ENCODE results near the gene PHGDH. TPM values are rescaled to one million over a fixed set of nuclear protein-coding genes. Genes with fewer than 3 reads are reported as not detected.

Gene PHGDH
- 195 and 217 TPM in 2 replicates for total RNA-seq (ENCODE audit: low replicate concordance)
- long read RNA-seq, transcript PHGDH-208 (12 exons, 2,096 nt) = major isoform, 855 of 902 reads
- long read RNA-seq, partial matches to known transcripts = 13 of 902 reads
- long read RNA-seq, other reads (novel, unspliced or antisense) = 23 of 902 reads

DNA sequence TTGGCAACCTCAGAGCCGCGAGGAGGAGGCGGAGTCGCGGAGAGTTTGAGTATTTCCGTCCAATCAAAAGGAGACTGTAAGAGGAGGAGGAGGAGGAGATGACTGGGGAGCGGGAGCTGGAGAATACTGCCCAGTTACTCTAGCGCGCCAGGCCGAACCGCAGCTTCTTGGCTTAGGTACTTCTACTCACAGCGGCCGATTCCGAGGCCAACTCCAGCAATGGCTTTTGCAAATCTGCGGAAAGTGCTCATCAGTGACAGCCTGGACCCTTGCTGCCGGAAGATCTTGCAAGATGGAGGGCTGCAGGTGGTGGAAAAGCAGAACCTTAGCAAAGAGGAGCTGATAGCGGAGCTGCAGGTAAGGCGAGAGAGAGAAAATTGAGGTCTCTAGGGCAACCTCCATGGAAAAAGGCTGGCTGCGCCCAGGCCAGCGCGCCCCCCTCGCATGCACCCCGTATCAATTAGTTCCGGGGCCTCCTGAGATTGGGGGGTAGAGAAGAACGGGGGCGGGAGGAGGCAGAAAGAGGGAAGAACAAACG, at the start of gene PHGDH:
Gene PHGDH (plus strand): TSS at position 131 of the 538 bp plus-strand sequence. CDS start 89 bp downstream, at position 220.
- peak within 1 kb of the TSS; percentile 94 for H3K4me3 Mint-ChIP-seq
- peak; percentile 75 for DNase-seq (ENCODE audit: extremely low spot score, unreplicated experiment)
- no peaks in the 10 kb centered on the region for H3K9me3 Mint-ChIP-seq
- peaks cover 6% of the 10 kb centered on the region for H3K36me3 Mint-ChIP-seq
- no peaks in the 10 kb centered on the region for H3K27me3 Mint-ChIP-seq
- peak within 1 kb of the TSS; percentile 94 for H3K27ac Mint-ChIP-seq
- peaks cover 41% of the 10 kb centered on the region for H3K4me1 Mint-ChIP-seq (ENCODE audit: unreplicated experiment)
- TF ChIP-seq, protein P1, sequence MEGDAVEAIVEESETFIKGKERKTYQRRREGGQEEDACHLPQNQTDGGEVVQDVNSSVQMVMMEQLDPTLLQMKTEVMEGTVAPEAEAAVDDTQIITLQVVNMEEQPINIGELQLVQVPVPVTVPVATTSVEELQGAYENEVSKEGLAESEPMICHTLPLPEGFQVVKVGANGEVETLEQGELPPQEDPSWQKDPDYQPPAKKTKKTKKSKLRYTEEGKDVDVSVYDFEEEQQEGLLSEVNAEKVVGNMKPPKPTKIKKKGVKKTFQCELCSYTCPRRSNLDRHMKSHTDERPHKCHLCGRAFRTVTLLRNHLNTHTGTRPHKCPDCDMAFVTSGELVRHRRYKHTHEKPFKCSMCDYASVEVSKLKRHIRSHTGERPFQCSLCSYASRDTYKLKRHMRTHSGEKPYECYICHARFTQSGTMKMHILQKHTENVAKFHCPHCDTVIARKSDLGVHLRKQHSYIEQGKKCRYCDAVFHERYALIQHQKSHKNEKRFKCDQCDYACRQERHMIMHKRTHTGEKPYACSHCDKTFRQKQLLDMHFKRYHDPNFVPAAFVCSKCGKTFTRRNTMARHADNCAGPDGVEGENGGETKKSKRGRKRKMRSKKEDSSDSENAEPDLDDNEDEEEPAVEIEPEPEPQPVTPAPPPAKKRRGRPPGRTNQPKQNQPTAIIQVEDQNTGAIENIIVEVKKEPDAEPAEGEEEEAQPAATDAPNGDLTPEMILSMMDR (conservative IDR thresholded peaks at IDR 0.05) = no peak

DNA sequence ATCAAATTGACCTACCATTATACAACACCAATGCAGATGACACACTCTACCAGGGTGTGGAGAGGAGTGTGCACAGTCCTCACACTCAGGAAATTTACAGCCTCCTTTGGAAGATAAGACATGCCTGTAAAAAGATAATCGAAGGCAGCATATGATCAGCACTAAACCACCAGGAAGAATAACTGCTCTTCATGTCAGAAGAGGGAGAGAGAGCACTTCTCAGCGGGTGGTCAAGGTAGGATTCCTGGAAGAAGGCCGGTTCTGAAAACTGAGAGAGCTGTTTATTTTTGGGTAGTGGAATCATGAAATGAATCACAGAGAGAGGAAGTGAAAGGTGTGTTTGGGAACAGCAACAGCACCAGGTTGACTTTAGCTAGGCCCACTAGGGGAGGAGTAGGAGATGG, 49.7 kb upstream of the PHGDH start:
- H3K4me3 Mint-ChIP-seq = no peak overlapping the region

DNA sequence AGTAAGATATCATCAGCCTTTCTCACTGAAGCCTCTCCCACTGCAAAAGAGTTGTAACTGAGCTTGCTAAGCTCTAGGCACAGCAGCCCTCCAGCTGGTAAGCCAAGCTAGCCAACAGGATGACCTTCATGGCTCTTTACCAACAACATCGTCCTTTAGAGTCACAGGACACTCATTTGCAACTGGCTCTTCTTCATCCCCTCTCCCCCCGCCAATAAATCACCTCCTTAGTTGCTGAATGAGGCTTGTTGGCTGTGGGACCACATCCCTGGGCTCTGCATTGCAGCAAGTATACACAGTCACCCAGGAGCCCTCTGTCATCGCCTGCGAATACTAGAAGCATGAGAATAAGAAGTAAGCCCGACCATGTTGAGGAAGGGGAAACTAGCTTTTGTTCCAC, 47.7 kb upstream of the PHGDH start:
- no peaks in the 10 kb centered on the region for H3K36me3 Mint-ChIP-seq
- H3K27ac Mint-ChIP-seq = no peak overlapping the region
- H3K27me3 Mint-ChIP-seq = no peaks in the 10 kb centered on the region
- H3K4me3 Mint-ChIP-seq = no peak overlapping the region
- TF ChIP-seq, protein P1 (conservative IDR thresholded peaks at IDR 0.05) = no peak
- H3K4me1 Mint-ChIP-seq (ENCODE audit: unreplicated experiment) = peaks cover 35% of the 10 kb centered on the region
- DNase-seq (ENCODE audit: extremely low spot score, unreplicated experiment) = no peak
- no peaks in the 10 kb centered on the region for H3K9me3 Mint-ChIP-seq

More for the DNA sequence above, 49.7 kb upstream of the PHGDH start:
- Mint-ChIP-seq H3K9me3 (no peaks in the 10 kb centered on the region), H3K27ac (no peak overlapping the region), H3K27me3 (no peaks in the 10 kb centered on the region), H3K4me1 (ENCODE audit: unreplicated experiment) (peaks cover 29% of the 10 kb centered on the region), H3K36me3 (no peaks in the 10 kb centered on the region)
- DNase-seq (ENCODE audit: extremely low spot score, unreplicated experiment) = no peak
- TF ChIP-seq, protein P1 (conservative IDR thresholded peaks at IDR 0.05) = no peak

GRCh38 chr1:119667173-119667572, 44.6 kb upstream of the PHGDH start:
- no peak for DNase-seq (ENCODE audit: extremely low spot score, unreplicated experiment)
- Mint-ChIP-seq H3K4me3 (no peak overlapping the region), H3K9me3 (peaks cover 4% of the 10 kb centered on the region), H3K4me1 (ENCODE audit: unreplicated experiment) (peaks cover 8% of the 10 kb centered on the region), H3K36me3 (no peaks in the 10 kb centered on the region), H3K27ac (no peak overlapping the region), H3K27me3 (no peaks in the 10 kb centered on the region)
- TF ChIP-seq, protein P1 (conservative IDR thresholded peaks at IDR 0.05) = no peak

DNA sequence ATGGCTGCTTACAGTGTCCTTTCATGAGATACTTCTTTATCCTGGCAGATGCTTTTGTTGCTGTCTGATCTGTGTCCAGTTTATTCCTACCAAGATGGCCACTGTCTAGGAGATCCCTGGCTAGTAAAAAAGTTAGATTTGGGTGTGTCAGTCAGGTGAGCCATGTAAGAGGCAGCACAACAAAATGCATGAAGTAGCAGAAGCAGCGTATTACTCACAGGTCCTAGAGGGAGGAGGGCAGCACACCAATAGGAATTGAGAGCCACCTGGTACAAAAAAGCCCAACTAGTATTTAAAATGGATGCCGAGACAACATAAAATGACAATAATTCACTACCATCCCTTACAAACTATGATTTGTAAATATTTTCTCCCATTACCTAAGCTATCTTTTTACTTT, 40.8 kb upstream of the PHGDH start:
- no peak for DNase-seq (ENCODE audit: extremely low spot score, unreplicated experiment)
- Mint-ChIP-seq H3K27ac (no peak overlapping the region), H3K4me3 (no peak overlapping the region), H3K36me3 (no peaks in the 10 kb centered on the region), H3K4me1 (ENCODE audit: unreplicated experiment) (peaks cover 28% of the 10 kb centered on the region), H3K9me3 (peaks cover 4% of the 10 kb centered on the region), H3K27me3 (no peaks in the 10 kb centered on the region)
- TF ChIP-seq, protein P1 (conservative IDR thresholded peaks at IDR 0.05) = no peak
